Stimulated activated CD4-positive, alpha-beta T cell treated with anti-CD3 and anti-CD28 coated beads, Interleukin-15, amount 100 ng/mL, for 48 hours (primary cell): ENCODE data around the gene UHRF1.
"Not testable (repeated sequence)": the region's sequence is repeated elsewhere in the genome, so short reads cannot be mapped to it uniquely, and the experiment has no call there.

ENCODE experiments used
- DNase-seq, 2 donors: peaks; one replicate each; pipeline ENCODE4 v3.0.0-alpha.2; 2020; ENCODE audit warnings: low read depth in 2 of 2

The UHRF1 gene

DNA sequence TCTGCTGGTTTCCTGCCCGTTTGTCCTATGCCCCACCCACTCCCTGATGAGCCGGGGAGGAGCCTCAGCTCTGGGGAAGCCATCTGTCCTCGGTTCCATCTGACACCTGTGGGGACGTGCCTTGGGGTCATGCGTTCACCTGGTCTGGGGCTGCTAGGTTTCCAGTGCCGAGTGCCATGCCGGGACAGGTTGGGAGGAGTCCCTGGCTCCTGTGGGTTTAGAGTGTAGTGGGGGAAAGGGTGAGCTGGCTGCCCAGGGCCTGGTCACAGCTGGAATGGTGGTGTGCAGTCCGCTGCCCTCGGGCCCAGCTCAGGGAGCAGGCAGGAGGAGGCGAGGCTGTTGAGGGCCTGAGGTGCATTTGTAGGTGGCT is 62.1 kb downstream of the UHRF1 start:
- peak in 1 of 2 donors; percentile 25 for DNase-seq

DNA sequence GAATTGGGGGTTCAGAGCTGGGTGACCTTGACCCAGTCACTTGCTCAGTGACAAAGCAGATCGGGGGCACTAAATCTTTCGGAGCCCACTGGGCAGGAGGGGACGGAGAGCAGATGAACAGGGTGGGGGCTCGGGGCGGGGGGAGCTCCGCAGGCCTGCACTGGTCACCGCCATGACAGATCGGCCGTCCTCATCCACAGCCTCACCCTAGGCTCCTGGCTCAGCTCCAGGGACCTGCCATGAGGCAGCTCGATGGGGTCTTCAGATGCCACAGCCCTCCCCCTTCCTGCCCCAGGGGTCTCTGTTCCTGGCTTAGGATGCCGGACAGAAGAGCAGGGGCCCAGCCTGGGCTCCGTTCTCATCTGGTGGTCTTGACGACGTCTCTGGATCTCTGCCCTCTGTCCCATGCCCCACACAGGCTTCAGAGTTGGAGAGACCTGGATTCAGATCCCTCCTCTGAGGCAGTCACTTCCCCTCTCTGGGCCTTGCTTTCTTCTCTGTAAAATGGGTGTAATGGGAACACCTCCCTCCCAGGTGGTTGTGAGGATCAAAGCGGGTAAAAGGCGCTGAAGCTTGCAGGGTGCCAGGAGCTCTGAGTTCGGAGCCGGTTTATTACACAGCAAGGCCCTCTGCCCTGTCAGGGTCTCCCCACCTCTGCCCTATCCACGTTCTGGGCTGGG is 62.7 kb downstream of the UHRF1 start:
- DNase-seq: no peak

DNA sequence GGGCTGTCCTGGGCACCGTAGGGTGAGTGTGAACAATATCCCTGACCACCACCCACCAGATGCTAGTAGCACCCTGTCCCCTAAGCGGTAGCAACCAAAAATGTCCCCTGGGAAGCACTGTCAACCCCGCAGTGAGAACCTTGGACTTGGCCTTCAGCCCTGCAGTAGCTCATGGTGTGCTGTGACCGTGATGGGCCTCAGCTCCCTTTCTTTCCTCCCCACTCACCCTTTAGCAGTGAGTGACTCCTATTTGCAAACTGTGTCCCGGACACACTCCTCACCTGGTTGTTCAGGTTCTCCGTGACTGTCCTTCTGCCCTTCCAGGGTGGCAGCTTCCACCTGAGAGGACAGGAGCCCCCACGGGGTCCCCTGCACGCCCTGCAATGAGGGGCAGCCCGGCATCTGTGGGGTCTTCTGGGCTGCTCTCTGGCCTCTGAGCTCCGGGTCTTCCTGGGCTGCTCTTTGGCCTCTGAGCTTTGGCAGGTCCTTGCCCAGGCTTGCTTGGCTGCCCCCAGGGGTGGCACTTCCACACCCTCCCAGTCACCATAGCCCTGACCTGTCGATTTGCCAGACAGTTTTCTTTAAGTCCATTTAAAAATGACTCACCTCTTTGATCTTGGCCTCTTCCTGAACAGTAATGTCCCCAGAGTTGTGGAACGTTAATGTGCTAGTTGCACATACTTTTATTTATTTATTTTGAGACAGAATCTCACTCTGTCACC is 63.4 kb downstream of the UHRF1 start:
- DNase-seq: no peak

DNA sequence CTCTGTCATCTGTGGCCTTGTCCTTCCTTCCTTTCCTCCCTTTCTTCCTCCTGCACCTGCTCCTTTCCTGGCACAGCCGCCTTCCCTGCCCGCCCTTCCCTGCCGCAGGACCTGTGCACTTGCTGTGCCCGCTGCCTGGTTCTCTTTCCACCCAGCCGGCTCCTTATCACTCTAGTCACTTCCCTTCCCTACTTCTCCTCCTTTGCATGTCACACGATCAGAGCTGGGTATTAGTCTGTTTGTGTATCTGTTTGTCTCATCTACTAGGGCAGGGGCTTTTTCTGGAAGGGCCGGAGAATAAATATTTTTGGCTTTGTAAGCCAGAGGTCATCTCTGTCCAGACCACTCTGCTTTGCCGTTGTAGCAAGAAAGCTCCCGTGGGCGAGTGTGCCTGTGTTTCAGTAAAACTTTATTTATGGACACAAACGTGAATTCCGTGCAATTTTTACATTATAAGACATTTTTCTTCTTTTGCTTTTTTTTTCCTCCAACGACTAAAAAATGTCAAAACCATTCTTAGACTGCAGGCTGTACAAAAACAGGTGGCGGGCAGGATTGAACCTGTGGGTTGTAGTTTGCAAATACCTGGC is 65.7 kb downstream of the UHRF1 start:
- DNase-seq: no peak

DNA sequence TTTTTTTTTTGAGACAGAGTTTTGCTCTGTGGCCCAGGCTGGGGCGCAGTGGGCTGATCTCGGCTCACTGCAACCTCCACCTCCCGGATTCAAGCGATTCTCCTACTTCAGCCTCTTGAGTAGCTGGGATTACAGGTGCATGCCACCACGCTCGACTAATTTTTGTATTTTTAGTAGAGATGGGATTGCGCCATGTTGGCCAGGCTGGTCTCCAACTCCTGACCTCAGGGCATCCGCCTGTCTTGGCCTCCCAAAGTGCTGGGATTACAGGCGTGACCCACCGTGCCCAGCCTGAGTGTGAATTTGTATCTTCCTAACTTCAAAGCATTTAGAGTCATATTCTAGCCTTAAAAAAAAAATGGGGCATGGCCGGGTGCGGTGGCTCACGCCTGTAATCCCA is 66.3 kb downstream of the UHRF1 start:
- not testable (repeated sequence) for DNase-seq

DNA sequence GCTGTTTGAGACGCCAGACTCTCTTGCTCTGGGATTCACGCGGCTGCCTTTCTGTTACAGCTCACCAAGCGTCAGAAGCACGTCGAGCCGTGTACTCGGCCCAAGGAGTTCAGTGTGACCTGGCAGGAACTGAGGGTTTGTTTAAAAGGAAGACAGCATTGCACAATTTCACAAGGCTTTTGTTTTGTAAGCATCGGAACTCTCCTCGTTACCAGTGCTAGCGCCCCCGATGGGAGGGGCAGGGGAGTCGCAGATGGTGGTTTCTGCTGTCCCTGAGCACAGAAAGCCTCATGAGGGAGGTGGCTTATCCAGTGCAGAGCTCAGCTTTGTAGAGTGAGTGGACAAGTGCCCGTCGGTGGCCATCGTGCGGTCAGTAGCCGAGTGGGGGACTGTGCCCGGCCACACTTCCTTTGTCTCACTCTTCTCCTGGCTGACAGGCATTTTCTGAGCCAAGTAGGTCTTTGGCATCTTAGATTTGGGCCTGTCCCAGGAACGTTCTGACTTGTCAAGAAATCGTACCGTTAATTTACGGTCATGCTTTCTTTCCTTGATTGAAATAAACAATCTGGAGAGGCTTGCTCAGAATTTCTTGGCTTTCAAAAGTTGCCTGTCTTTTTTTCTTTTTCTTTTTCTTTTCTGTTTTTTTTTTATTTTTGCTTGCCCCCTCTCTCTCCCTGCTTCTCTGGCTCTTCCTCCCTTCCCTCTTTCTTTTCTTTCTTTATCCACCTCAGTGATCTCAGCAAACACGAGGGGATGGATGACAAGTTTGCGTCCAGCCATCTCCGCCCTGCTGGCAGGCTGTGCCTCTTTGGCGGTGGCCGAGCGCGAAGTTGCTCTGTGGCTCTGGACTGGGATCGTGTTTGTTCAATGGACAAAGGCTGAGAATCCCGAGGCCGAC is 67.3 kb downstream of the UHRF1 start:
- DNase-seq: no peak

DNA sequence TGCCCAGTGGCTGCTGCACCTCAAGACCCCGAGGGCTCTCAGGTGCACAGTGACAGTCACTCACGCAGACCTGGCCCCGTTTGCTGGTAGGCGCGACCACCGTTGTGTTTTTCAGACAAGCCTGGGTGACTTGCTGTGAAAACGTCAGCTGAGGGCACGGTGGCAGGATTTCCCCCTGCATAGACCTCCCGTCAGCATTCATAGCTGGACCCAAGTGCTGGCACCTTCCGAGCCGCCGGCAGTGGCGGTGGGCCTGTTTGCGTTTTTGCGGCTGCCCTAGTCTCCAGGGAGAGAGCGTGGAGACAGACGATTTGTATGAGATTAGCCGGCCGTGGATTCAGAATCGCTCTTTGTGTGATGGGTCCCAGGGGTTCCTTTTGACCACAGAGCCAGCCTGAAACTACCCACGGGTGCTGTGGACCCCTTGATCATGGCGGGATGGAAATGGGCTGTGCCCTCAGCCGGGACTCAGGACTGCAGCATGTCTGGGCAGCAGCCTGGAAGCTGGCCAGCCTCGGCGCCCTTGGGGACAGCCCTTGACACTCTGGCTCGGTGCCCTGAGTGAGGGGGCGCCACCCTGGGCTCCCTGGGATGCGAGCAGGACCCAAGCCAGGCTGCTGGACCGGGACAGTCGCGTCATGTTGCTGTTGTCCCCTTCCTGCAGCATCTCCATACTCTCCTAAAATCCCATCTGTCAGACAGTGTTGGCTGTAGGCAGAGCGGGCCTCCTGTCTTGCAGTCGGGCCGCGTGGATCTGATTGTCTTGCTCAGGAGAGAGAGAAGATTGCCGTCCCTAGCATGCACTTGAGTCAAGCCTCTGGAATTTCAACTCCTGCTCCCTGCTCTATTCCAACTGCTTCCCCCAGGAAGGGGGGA is 68.2 kb downstream of the UHRF1 start:
- DNase-seq: no peak

DNA sequence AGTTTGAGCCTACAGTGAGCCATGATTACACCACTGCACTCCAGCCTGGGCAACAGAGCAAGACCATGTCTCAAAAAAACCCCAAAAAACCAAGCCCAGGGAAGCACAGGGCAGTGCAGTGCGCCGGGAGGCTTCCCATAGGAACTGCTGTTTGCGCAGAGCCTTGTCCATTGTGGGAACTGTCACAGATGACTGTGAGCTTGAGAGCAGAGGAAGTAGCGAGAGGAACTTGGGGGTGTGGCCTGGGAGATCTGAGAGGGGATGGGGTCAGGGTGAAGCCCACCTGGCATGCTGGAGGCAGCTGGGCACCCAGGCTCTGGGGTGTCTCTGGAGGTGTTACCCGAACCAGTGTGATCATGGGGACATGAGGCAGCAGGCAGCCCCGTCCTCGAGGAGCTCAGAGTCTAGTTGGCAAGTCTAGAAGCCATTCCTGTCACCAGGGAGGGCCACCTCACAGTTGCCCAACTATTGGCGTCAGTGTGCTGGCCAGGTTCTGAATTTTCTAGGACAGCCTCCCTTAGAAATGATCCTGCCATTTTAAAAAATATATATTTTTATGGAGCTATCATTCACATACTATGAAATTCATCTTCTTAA is 70.0 kb downstream of the UHRF1 start:
- no peak for DNase-seq

DNA sequence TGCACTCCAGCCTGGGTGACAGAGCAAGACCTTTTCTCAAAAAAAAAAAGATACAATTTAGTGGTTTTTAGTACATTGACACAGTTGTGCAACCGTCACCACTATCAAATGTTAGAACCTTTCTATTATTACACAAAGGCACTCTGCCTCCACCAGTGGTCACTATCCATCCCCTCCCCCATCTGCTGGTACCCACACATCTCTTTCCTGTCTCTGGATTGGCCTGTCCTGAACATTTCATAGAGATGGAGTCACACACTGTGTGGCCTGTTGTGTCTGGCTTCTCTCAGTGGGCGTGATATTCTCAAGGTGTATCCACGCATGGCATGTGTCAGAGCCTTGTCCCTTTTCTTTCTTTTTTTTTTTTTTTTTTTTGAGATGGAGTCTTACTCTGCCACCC is 70.8 kb downstream of the UHRF1 start:
- no peak for DNase-seq

DNA sequence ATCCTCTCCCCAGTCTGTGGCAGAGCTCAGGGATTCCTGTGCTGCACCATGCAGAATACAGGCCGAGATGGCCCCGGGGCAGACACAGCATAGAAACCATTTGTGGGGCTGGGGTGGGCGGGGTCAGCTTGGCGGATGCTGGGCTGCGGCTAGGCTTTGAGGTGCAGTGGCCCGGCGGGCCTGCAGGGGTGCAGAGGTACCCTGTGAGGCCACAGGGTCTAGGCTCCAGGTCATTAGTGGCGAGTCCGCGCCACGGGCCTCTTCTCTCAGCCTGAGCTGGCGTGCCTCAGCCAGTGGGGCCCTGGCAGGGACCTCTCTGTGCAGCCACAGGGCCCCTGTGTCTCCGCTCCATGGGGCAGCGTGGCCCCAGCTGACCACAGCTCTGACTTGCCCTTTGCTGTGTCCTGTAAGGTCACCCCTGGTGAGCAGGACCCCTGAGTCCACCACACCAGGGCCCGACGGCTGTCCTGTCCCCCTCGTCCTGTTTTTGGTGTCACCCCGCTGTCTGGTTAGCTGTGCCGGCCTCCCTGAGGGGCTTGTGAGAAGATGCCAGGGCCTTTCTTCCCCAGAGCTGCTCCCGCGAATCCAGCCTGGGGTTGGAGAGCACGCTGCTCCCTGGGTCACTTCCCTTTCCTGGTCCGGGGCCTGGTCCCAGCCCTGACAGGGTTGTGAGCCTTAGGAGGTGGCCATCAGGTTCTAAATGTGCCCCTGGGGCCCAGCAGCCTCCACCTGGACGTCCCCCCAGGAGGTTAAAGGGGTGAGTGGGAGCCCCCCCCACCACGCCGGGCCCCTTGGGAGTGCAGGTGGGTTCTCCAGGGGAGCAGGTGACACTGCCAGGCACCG is 71.8 kb downstream of the UHRF1 start:
- DNase-seq: no peak

DNA sequence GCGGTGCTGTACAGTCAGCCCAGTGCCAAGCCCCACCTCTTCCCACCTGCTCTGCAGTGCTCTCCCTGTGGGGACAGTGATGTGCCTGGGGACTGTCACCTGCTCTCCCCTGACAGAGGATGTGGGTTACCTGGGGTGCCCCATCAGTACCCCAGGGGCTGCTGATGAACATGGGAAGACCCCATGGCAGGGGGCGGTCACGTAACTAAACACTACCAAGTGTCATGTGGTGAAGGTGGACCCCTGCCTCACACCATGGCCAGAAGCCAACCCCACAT is 72.3 kb downstream of the UHRF1 start:
- no peak for DNase-seq

DNA sequence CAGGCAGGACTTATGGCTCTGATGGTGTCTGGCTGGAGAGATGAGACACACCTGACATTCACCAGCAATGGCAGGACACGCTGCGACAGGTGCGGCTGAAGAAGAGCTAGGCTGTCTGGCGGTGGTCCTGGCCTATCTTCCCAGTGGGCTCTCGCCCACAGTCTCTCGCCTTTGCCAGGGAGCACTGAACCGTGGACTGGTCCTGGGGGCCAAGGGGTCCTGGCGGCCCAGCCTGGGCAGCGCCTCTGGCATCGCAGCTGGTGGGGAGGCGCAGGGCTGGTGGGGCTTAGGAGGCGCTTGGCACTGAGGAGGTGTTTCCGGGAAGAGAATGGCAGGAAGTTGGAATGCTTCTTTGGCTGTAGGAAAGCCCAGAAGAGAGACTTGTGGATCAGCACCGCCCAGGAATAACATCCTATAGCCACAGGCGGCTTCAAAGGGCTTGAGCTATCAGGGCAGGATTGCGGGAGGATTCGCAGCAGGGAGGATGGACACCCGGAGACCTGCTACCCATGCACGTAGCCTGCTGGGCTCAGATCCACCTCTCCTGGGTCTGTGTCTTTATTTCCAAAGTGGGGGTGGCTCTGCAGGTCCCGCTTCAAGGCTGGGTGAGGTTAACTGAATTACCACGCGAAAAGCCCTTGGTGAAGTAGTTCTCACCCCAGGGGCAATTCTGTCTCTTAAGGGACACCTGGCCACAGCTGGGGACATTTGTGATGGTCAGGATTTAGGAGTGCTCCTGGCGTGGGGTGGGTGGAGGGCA is 74.2 kb downstream of the UHRF1 start:
- no peak for DNase-seq

DNA sequence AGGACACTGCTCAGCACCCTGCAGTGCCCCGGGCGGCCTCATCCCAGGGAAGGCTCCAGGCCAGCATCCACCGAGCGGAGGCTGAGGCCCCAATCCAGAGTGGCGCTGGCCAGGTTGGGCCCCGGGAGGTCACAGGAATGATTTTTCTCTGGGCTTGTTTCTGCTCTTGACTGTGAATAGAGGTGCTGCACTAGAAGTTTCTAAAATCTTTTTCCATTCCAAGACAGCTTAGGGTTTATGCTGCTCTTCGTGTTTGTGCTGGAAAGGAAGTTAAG is 74.7 kb downstream of the UHRF1 start:
- no peak for DNase-seq

DNA sequence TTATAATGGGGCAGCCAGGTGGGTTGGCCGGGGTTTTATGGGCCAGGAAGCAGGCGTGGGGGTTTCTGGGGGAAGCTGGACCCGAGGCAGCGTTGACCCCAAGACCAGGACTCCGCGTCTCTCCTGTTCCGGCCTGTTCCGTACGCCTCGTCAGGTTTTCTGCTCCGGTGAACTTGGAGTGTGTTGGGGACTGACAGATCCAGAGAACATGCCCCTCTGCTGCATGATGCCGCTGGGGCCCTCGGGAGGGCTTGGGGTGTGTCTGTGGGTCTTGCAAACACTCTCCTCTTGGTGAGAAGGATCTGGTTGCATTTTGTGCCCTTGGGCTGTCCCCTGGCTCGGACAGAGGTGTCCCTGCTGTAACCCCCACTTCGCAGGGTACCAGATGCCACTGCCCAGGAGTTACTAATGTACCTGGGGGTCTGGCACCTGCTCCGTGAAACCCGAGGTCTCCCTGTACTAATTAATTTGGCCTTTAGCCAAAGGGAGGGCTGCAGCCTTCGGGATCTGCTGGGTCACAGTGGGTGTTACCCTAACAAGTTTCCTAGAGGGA is 75.2 kb downstream of the UHRF1 start:
- DNase-seq: no peak

DNA sequence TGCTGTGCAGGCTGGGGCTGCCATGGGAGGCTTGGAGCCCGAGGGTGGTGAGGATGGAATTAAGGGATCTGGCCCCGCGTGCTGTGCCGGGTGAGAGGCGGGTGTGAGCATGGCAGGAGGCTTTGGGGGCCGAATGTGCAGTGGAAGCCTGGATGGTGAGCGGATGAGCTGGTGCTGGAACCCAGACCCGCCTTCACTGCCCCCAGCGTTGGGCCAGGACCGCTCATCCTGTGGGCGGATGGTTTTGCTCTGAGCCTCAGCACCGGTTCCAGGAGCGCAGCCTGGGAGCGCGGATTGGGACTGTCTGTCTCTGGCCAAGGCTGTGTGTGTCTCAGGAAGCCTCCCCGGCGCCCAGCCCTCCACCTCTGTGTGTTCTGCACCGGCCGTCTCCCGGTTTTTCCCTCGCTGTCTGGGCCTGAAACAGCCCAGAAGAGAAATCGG is 76.3 kb downstream of the UHRF1 start:
- no peak for DNase-seq

DNA sequence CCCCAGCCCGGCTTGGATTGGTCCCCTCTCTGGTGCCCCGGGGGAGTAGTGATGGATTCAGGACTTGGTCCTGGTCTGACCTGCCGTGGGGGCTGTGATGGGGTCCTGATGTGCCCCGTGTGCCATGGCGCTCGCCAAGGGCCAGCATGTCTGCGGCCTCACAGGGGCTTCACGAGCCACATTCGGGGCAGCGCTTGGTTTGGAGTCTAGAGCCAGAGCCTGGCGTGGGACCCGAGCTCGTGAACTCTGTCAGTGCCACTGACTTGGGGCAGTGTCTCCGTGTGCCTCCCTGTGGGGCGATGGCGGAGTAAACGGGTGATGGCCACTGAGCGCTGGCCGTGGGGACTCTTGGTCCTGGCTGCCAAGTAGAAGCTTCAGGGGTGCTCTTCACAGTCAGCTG is 76.8 kb downstream of the UHRF1 start:
- no peak for DNase-seq

DNA sequence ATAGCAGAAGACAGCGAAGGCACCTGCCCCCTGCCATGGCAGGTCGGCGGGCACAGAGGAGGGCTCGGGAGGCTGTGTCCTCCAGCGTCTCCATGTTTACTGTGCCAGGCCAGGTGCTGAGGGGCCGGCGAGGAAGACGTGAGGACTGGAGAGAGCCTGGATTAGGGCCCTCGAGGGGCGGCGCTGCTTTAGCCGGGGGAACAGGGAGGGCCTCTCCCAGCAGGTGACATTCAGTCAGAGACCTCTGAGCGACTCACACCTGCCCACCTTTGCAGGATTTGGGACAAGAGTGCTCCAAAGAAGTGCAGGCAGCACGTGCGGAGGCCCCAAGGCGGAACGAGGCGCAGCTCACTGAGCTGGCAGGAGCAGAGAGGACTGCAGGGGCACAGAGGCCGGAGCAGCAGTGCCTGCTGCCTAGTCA is 77.2 kb downstream of the UHRF1 start:
- no peak for DNase-seq

DNA sequence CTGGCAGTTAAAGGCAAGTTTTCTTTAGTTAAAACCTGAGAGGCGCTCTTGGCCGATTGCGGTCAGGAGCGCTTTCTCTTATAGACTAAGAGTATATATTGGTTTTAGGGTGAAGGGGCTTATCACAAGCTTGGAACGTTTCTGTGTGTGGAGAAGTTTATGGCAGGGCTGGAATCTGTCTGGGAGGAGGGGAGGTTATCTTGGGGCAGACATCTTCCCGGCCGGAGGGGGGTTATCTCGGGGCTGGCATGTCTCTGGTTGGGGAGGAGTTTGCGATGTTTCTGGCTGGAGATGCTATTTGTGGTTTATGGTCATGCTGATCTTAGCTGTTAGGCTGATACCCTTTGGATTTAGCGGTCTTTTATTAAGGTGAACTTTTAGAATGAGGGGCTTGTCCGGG is 78.0 kb downstream of the UHRF1 start:
- DNase-seq: no peak

DNA sequence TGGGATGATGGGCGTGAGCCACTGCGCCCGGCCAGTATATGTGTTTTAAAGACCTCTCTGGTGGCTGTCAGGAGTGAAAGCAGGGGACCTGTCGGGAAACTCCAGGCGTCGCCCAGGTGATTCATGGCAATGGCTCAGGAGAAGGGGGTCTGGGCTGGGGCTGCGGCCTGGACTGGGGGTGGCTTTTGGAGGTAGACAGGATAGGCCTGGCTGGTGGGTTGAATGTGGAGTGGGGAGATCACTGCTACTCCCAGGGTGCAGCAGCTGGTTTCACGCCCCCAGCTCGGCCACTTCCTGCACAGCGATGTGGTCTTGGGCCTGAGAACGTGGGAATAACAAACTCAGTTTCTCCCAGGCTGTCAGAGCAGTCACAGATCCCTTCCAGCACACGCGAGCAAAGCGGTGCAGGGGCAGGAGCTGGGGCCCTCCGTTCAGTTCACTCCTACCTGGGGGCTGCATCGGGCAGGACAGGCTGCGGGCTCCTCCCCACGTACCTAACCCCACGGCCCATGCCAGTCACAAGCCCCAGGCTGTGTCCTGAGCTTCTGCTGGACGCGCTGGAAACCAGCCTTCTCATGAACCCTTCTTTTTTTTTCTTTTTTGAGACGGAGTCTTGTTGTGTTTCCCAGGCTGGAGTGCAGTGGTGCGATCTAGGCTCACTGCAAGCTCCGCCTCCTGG is 78.5 kb downstream of the UHRF1 start:
- DNase-seq: no peak
